Astrocyte of the hippocampus (primary cell): ENCODE data around the gene BPIFB3.

Source experiments
- DNase-seq: peaks from one replicate; pipeline ENCODE4 v3.0.0; 2011; ENCODE audit warnings: low read depth, low spot score

The BPIFB3 gene, protein sequence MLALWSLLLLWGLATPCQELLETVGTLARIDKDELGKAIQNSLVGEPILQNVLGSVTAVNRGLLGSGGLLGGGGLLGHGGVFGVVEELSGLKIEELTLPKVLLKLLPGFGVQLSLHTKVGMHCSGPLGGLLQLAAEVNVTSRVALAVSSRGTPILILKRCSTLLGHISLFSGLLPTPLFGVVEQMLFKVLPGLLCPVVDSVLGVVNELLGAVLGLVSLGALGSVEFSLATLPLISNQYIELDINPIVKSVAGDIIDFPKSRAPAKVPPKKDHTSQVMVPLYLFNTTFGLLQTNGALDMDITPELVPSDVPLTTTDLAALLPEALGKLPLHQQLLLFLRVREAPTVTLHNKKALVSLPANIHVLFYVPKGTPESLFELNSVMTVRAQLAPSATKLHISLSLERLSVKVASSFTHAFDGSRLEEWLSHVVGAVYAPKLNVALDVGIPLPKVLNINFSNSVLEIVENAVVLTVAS

DNA sequence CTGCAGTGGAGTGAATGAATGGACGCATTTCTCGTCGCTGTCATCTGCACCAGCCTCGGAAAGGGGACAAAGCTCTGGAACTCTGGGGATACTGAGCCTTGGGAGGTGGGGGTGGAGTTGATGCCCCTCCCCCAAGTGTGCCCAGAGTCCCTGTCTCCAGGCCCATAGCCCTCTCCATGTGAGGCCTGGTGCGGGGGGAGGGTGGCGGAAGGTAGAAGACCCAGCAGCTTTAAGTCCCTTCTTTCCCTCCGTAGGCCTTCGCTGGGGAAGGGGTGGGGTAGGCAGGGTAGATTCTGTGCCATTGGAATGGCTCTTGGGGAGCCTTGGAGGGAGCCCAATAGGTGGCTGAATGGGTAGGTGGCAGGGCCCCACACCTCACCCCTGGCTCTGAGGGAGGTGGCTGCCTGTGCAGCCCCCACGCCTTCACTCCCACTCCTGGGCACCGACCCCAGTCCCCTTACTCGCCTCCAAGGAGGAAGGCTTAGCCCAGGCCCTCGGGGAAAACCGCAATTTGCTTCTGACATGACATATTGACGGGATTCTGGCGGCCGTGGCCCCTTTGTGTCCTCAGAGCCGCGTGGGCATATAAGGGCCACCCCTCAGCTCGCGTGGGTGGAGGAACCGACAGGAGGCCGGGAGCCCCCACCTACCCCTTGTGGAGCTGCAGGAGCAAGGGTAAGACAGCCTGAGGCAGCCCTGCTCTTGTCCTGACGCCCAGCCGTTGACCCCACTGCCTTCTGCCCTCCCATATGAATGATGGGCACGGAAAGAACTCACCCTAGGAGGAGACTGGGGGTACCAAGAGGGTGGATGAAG, at the start of gene BPIFB3:
TSS of gene BPIFB3 (plus strand) at position 613 of the 816 bp plus-strand sequence. CDS start 1,533 bp downstream, outside the sequence.
- no peak for DNase-seq

DNA sequence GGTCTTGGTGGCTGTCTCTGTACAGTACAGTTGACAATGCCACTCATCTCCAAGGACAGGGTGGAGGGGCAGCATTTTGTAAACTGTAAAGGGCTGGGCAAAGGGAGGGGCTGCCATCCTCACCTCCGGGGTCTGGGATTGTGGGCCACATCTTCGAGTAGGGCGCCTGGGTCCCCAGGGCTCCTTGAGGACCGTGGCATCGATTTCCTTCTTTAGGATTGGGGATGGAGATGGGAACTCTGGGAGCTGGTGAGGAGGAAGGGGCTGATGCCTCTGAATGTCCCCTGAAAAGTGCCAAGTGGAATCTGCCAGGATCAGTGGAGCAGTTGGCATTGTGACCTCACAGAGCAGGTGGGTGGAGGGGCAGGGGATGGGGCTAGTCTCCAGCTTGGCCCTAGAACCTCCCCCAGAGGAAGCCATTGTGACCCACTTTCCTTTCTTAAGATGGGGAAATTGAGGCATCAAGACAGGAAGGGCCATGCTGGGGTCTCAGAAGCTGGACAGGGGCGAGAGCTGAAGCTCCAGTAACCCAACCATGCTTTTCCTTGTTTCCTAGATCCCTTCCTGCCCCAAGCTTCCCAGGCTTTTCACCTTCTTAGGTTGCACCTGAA, 49.5 kb upstream of the BPIFB3 start, which contains the start of gene SUN5:
TSS of gene SUN5 (minus strand) at position 293 of the 611 bp plus-strand sequence. CDS start at position 200, 93 bp downstream.
- DNase-seq, result no peak

DNA sequence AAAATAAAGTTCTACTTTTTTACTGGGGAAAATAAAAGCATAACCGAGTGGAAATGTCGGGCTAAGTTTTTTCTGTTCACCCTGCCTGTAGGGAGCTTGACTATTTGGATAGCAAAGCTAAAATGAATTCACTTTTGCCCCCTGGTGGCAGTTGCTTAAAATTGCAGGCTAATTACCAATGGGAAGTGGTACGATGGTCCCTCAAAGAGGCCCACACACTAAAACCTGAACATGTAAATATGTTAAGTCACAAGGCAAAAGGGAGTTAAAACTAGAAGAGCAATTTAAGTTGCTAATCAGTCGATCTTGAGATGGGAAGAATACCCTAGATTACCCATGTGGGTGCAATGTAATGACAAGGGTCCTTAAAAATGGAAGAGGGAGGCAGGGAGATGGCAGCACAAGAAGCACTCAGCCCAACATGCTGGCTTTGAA, 48.6 kb upstream of the BPIFB3 start:
- DNase-seq, result peak; percentile 10

DNA sequence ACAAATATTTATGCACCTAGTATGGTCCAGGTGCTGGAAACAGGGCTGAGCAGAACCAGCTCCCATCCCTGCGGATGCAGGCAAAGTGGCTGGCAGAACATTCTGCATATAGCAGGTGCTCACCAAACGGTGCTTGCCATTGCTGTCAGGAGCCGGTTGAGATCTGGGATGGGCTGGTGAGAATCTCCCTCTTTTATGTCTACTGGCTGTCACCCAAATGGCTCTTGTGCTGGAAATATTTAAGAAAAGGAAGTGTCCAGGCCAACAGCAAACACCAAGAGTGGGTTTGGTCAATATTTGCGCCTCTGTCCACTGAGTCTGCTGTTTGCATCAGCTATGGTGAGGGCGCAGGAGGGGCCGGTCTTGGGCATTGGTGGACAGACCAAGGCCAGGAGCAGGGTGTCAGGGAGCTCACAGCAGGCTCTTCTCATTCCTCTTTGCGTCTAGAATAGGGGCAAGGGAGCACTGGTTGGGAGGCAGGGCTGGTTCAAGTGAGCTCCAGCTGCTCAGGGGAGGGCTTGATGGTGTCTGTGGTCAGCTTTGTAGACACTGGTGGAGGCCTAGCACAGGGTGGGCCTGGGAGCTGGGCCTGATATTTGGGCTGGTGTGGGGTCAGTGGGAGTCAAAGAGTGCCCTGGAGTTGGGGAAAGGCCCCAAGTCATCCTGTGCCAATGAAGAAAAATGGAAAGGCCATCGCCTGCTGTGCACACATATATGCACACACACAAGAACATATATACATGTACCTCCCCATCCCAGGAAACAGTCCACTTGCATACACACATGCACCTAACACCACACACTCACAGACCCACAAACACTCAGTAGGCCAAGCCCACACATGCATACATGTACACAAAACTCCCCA, 47.6 kb upstream of the BPIFB3 start:
- no peak for DNase-seq

DNA sequence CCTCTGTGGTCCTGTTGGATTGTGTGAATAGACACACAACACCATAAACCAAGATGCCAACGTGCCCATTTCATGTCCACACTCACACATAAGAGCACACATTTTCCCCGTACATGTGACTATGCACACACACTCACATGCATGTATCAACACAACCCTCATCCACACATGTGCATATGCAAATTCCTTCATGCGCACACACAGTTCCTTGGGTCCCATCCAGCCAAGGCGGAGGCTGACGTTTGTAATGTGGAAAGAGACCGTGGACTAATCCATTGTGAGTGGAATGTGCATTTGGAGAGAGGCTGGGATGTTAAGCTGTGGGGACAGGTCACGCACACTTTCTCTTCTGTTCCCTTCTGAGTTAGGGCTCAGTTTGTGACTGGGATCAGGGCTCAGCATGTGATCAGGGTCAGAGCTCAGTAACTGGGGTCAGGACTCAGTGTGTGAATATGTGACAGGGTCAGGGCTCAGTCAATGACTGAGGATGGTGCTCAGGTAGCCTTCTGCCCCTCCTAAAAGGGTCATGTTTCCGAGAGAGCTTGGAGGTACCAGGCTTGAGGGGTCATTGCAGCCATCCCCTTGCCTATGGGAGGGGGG, 46.8 kb upstream of the BPIFB3 start:
- no peak for DNase-seq

DNA sequence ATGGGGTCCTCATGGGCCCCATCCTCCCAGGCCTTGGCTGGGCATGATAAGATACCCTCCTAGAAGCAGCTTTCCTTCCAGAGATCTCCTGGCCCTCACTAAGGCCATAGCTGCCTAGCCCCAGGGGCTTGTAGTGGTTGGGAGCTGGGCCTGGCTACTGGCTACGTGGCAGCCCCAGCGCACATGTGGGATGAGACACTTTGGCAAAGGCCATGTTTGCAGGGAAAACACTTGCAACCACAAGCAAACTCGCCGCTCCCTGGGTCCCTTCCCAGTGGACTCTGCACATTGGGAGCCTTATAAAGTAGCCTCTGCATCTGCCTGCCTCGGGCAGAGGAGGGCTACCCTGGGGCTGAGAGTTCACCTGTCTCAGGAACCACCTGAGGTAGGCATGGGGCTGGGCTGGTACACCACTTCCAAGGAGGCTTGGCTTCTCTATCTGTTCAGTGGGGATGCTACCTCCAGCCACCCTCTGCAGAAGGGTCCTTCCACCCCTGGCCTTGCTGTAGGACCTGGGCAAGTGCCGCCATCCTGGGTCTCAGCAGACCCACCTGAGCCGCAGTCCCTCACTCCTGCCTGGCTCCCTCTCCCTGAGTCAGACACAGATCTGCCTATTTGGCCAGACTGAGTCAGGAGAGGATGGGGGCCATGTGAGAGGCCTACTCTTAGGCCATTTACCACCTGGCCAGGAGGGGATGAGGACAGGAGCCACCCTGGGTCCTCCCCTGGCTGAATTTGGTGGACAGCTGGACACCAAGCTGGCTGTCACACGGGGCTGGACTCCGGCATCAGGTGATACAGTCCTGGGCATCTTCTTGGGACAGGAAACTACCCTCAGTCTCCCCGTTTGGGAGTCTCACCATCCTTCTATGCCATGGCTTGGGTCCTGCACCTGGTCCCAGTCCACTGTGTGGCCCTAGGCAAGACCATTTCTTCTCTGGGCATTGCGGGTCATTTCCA, 46.0 kb upstream of the BPIFB3 start, which contains the start of gene BPIFB2:
TSS of gene BPIFB2 (plus strand) at position 329 of the 960 bp plus-strand sequence. CDS start 871 bp downstream, outside the sequence.
- no peak for DNase-seq

DNA sequence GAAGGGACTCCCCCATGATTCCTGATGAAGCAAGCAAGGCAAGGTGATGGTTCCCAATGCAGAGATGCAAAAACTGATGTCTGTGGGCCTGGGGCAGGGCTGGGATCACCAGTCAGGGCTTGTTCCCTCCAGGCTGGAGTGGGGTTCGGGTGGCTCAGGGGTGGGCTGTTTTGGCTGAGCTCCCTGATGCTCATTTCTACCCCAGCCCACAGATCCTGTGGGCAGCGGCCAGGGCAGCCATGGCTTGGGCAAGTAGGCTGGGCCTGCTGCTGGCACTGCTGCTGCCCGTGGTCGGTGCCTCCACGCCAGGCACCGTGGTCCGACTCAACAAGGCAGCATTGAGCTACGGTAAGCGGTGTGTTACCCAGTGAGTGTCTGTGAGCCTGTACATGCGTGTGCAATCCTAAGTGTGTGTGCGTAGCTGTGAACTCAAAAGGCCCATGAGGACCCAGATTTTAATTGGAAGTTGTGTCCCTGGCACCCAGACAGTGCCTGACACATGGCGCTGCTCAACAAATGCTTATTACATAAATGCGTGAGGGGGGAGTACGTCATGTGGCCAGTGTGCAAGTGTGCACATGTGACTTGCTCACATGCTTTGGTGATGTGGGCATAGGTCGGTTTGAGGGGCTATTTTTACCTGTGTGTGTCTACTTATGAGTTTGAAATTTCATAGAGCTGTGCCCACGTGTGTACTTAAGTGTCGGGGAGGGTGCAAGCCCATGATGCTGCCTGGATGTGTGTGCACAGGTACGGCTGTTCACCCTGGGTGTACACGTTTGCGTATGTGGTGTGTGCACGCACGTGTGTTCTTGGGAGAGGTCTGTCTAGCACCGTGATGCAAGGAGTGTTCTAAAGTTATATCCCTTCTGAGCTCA, 45.1 kb upstream of the BPIFB3 start:
- no peak for DNase-seq

DNA sequence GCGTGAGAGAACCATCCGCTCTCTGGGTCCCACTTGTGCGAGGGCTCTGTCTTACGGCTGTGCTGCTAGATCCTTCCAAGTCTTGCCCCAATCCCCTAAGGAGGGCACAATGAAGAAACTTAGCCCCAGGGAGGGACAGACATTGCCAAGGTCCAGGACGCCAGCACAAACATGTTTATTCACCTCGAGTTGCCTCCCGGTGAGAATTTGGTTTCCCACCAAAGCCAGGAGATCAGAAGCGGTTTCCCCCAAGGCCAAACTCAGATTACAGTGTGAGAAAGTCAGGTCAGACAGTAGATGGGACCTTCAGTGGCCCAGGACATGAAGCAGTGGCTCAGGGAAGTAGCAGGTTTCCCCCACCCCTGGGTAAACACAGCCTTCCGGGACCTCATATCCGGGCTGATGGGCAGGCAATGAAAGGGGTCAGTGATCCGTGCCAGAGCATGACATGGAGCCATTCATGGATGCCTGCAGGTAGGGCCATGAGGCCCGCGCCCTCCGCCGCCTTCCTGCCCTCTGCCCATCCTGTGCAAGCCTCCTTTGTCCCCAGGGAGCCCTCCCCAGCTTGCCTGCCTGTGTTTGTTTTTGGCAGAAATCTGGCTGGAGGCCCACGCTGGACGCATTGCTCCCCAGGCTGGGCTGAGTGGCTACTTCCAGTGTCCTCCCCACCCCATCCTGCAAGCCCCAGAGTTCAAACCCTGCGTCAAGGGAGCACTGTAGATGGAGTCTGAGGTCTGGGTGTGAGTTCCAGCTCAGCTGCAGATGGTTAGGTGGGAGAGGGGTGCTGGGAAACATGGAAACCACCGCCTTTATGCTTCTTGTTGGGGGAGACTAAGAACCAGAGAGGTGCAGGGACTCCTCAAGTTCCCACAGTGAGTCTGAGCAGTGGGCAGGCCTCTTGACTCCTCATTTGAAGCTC, 44.2 kb upstream of the BPIFB3 start:
- DNase-seq, result no peak

DNA sequence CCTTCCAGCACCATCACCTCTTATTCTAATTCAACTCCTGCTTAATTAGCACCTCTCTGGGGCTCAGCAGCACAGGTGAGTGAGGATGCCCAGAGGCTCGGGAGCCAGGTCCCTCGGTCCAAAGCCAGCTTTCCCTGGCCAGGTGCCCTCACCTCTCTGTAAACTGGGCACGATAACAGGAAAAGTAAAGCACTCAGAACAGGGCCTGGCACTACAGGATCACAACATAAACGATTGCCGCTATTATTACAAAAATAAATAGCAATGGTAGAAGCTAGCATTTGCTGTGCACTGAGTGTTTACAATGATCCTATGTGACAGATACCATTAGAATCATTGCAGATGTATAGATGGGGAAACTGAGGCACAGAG, 43.6 kb upstream of the BPIFB3 start:
- no peak for DNase-seq

DNA sequence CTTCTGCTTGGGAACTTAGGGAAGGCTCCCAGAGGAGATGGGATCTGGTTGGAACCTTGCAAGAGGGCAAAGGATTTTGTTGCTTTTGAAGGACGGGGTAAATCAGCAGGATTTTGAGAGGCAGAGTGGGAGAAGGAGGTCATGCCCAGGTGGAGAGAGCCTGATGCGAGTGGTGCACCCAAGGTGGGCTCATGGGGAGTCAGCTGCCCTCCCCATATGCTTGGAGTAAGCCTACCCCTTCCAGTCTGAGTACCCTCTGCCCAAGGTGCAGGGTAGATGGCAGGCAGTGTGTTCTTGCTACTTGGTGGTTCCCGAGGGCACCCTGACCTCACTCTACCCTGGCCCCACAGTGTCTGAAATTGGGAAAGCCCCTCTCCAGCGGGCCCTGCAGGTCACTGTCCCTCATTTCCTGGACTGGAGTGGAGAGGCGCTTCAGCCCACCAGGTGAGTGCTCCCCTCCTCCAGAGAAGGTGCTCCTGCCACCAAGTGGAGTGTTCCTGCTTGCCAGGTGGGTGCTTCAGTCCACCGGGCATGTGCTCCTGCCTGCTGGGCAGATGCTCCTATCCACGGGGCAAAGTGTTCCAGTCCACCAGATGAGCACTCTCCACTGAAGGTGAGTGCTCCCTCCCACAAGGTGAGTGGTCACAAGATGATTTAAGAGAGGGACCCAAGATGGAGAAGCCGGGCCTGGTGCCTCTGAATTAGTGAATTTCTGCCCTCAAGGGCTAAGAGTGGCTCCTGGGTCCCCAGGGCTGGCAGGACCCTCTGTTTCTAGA, 42.8 kb upstream of the BPIFB3 start:
- DNase-seq, result no peak

DNA sequence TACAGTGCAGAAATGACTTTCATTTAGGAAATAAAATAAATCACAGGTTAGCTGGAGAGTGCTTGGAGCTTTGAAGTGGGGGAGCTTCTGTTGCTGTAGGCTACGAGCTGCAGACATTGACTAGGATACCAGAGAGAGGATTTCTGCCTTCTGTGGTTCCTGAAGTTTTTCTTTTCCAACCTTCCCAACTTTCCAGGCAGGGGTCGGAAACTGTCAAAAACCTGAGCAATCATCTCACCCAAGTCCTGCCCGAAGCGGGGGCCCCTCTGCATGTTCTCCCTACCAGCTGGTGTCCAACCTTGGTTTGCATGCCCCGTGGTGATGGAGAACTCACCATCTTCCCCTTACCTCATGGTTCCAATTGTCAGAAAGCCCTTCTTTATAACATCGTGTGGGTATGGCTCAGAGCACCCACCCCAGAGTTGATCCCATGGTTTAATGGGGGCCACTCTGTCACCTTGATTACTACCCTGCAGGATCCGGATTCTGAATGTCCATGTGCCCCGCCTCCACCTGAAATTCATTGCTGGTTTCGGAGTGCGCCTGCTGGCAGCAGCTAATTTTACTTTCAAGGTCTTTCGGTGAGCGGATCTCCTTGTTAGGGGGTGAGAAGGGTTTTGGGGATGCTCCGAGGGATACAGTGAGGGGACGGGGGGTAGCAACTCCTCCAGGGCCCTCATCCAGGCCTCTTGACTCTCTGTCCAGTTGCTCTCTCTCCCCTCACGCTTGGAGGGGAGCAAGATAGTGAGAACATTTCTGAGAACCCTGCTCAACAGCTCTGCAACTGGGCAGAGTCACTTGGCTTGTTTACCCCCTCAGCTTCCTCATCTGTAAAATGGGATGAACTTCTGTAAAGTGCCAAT, 41.1 kb upstream of the BPIFB3 start:
- DNase-seq, result no peak

DNA sequence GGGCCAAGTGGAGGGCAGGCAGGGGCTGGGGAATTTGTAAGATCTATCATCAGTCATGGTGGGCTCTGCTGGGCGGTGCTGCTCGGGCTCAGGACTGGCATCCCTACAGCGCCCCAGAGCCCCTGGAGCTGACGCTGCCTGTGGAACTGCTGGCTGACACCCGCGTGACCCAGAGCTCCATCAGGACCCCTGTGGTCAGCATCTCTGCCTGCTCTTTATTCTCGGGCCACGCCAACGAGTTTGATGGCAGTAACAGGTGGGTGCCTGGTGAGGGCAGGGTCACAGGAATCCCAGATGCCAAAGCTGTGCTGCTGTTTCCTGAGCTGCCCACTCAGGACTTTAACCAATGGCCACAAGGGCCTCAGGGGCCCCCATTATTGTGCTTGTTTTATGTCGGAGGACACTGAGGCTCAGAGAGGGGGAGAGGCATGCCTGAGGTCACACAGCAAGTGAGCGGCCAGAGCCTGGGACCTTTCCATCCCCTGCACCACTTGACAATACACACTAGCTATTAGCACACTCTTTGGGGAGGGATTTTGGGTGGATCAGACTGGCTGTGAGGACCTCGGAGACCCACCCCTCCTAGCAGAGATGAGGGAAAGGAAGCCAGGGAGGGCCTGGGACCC, 39.9 kb upstream of the BPIFB3 start:
- no peak for DNase-seq

DNA sequence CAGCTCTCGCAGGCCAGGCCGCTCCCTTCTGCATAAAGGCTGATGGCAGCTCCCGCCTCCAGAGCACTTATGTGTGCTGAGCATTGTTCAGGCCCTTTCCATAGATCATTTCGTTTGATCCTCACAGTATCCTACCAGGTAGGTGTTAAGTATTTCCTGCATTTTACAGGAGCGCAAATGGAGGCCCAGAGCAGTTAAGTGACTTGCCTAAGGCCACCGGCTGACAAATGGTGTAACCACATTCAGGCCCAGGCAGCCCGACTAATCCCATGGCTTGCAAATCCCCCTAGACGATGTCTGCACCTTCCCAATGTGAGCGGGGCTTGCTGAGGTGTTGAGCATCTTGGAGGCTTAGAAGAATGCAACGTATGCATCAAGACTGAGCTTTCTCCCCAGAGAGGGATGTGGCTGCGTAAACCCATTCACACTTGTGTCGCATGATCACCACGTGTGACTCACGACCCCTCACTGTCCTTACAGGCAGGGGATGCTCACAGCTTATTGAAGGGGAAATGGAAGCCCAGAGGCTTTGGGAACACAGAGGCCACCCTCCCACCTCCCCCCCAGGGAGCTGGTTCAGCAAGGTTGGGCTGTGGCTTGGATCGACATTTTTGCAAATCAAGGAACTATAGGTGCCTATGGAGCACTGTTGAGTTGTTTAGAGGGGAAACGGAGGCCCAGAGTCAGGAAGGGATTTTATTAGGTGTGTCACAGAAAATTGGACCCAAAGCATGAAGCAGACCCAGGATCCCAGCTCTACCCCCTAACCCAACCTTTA, 39.2 kb upstream of the BPIFB3 start:
- no peak for DNase-seq

DNA sequence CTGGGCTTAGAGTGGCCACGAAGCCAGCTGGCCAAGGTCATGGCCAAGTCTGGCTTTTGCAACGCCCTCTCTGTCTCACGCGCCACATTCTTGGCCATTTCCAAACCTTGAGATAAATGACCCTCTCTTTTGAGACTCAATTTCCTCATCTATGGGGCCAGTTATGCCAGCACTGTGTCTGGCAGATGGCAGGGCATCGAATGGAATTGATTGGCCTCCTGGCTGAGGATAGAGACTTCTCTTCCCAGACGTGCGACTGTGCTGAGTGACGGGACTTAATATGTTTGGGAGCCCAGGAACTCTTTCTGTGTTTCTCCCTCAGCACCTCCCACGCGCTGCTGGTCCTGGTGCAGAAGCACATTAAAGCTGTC, 38.6 kb upstream of the BPIFB3 start:
- DNase-seq, result no peak
